H9 (cell line): ENCODE measurements around the gene INPP5A. TPM values are rescaled to one million over a fixed set of nuclear protein-coding genes. Genes with fewer than 3 reads are reported as not detected.

ENCODE experiments used
- DNase-seq: peaks from one replicate; pipeline ENCODE4 v3.0.0-alpha.2; 2017
- H2AFZ ChIP-seq: one replicate; pipeline ENCODE4 v1.6.1; 2013; ENCODE audit warnings: mild to moderate bottlenecking, low read length, control low read depth, moderate library complexity
- H2AK5ac ChIP-seq: 2 replicates; pipeline ENCODE4 v1.6.1; 2013; ENCODE audit warnings: low read length, control low read depth, mixed read lengths; ENCODE audit not compliant: insufficient read length
- H2BK120ac ChIP-seq: one replicate; pipeline ENCODE4 v1.6.1; 2013; ENCODE audit warnings: low read depth, mild to moderate bottlenecking, low read length, control low read depth, inconsistent platforms; ENCODE audit not compliant: poor library complexity, severe bottlenecking
- H2BK12ac ChIP-seq: 2 replicates; pipeline ENCODE4 v1.6.1; 2013; ENCODE audit warnings: low read length, control low read depth, mixed read lengths, low read depth; ENCODE audit not compliant: insufficient read length
- H2BK15ac ChIP-seq: 2 replicates; pipeline ENCODE4 v1.6.1; 2013; ENCODE audit warnings: low read depth, low read length, control low read depth
- H2BK20ac ChIP-seq: one replicate; pipeline ENCODE4 v1.6.1; 2013; ENCODE audit warnings: low read depth, mild to moderate bottlenecking, low read length, control low read depth, inconsistent platforms; ENCODE audit not compliant: poor library complexity, severe bottlenecking
- H2BK5ac ChIP-seq: 2 replicates; pipeline ENCODE4 v1.6.1; 2013; ENCODE audit warnings: low read length, control low read depth, mixed read lengths; ENCODE audit not compliant: insufficient read length
- H3K14ac ChIP-seq: 2 replicates; pipeline ENCODE4 v1.6.1; 2013; ENCODE audit warnings: low read length, control low read depth; ENCODE audit not compliant: insufficient read depth
- H3K18ac ChIP-seq: 2 replicates; pipeline ENCODE4 v1.6.1; 2013; ENCODE audit warnings: low read depth, mild to moderate bottlenecking, mixed read lengths, low read length, control low read depth; ENCODE audit not compliant: insufficient read length
- H3K23ac ChIP-seq: 2 replicates; pipeline ENCODE4 v1.6.1; 2013; ENCODE audit warnings: low read length, control low read depth, mixed read lengths, low read depth; ENCODE audit not compliant: insufficient read length
- H3K23me2 ChIP-seq: 2 replicates; pipeline ENCODE4 v1.6.1; 2013; ENCODE audit warnings: low read depth, mild to moderate bottlenecking, mixed read lengths, low read length, control low read depth; ENCODE audit not compliant: insufficient read length, poor library complexity, severe bottlenecking
- H3K27ac ChIP-seq: 2 replicates; pipeline ENCODE4 v1.5.1; 2013; ENCODE audit warnings: low read length, control low read depth, mixed read lengths, low read depth; ENCODE audit not compliant: insufficient read length
- H3K27me3 ChIP-seq: 2 replicates; pipeline ENCODE4 v1.6.1; 2013; ENCODE audit warnings: low read length, control low read depth, inconsistent platforms; ENCODE audit not compliant: insufficient read depth
- H3K4ac ChIP-seq: 2 replicates; pipeline ENCODE4 v1.6.1; 2013; ENCODE audit warnings: low read depth, mild to moderate bottlenecking, control low read depth, inconsistent platforms, low read length, moderate library complexity
- H3K4me1 ChIP-seq: 2 replicates; pipeline ENCODE4 v1.6.1; 2013; ENCODE audit warnings: low read length, control low read depth, inconsistent platforms; ENCODE audit not compliant: insufficient read depth
- H3K4me2 ChIP-seq: 2 replicates; pipeline ENCODE4 v1.6.1; 2013; ENCODE audit warnings: low read length, control low read depth, mixed read lengths; ENCODE audit not compliant: insufficient read length, insufficient read depth
- H3K56ac ChIP-seq: 2 replicates; pipeline ENCODE4 v1.6.1; 2013; ENCODE audit warnings: low read depth, mild to moderate bottlenecking, mixed read lengths, low read length, control low read depth; ENCODE audit not compliant: insufficient read length
- H3K79me1 ChIP-seq: 2 replicates; pipeline ENCODE4 v1.6.1; 2013; ENCODE audit warnings: low read depth, mild to moderate bottlenecking, moderate library complexity, low read length, control low read depth, inconsistent platforms; ENCODE audit not compliant: insufficient read depth, poor library complexity, severe bottlenecking
- H3K79me2 ChIP-seq: 2 replicates; pipeline ENCODE4 v1.6.1; 2013; ENCODE audit warnings: low read length, control low read depth, inconsistent platforms; ENCODE audit not compliant: insufficient read depth
- H3K9ac ChIP-seq: 2 replicates; pipeline ENCODE4 v1.6.1; 2013; ENCODE audit warnings: low read length, control low read depth, mixed read lengths; ENCODE audit not compliant: insufficient read length; ENCODE audit errors: extremely low read depth
- H3K9me3 ChIP-seq: one replicate; pipeline ENCODE4 v1.6.1; 2013; ENCODE audit warnings: low read depth, low read length, inconsistent platforms; ENCODE audit not compliant: control insufficient read depth
- H3T11ph ChIP-seq: one replicate; pipeline ENCODE4 v1.6.1; 2013; ENCODE audit warnings: mild to moderate bottlenecking, low read length, control low read depth, inconsistent platforms
- H4K20me1 ChIP-seq: one replicate; pipeline ENCODE4 v1.6.1; 2013; ENCODE audit not compliant: control insufficient read depth, insufficient read length, insufficient read depth
- H4K5ac ChIP-seq: 2 replicates; pipeline ENCODE4 v1.6.1; 2013; ENCODE audit warnings: low read depth, mild to moderate bottlenecking, mixed read lengths, low read length, control low read depth; ENCODE audit not compliant: insufficient read length
- H4K8ac ChIP-seq: replicated peaks from 2 replicates; pipeline ENCODE4 v1.6.1; 2013; ENCODE audit warnings: low read length, control low read depth, mixed read lengths, low read depth; ENCODE audit not compliant: insufficient read length
- H4K91ac ChIP-seq: 2 replicates; pipeline ENCODE4 v1.6.1; 2013; ENCODE audit warnings: low read depth, mild to moderate bottlenecking, moderate library complexity, mixed read lengths, low read length, control low read depth; ENCODE audit not compliant: insufficient read length
- H3K27ac Mint-ChIP-seq, 3 experiments: 2 replicates in 2 of 3; 3 replicates in 1 of 3; pipeline ENCODE4 v1.8.0; 2020 to 2021; ENCODE audit warnings: mixed read lengths in 3 of 3, mild to moderate bottlenecking in 1 of 3, moderate library complexity in 1 of 3
- H3K27me3 Mint-ChIP-seq: 2 replicates; pipeline ENCODE4 v1.8.0; 2021; ENCODE audit warnings: low read depth, mild to moderate bottlenecking, moderate library complexity, mixed read lengths
- H3K36me3 Mint-ChIP-seq, 3 experiments: 2 replicates in 2 of 3; 3 replicates in 1 of 3; pipeline ENCODE4 v1.8.0; 2020 to 2021; ENCODE audit warnings: low read depth in 3 of 3, mixed read lengths in 3 of 3; ENCODE audit not compliant: insufficient read depth in 1 of 3
- H3K4me1 Mint-ChIP-seq, 2 experiments: 2 replicates each; pipeline ENCODE4 v1.8.0; 2020; ENCODE audit warnings: mixed read lengths in 2 of 2
- H3K4me3 Mint-ChIP-seq, 2 experiments: 2 replicates in 1 of 2; 3 replicates in 1 of 2; pipeline ENCODE4 v1.8.0; 2020 to 2021; ENCODE audit warnings: mild to moderate bottlenecking in 2 of 2, mixed read lengths in 2 of 2, moderate library complexity in 1 of 2
- H3K9me3 Mint-ChIP-seq, 2 experiments: 2 replicates in 1 of 2; 3 replicates in 1 of 2; pipeline ENCODE4 v1.8.0; 2020; ENCODE audit warnings: mild to moderate bottlenecking in 2 of 2, mixed read lengths in 2 of 2, moderate library complexity in 1 of 2
- CTCF ChIP-seq: fragments of 200-600 bp; sonication (generic); conservative IDR thresholded peaks from 3 replicates; pipeline ENCODE4 v1.8.0; 2021; ENCODE audit warnings: antibody characterized with exemption, mild to moderate bottlenecking
- WGBS: extraction: QIAGEN DNeasy Blood & Tissue Kit; methylation state at CpG from one replicate; pipeline ENCODE4 v1.1.7; 2013; ENCODE audit warnings: missing lambda C conversion rate, low lambda C conversion rate, mixed read lengths; ENCODE audit not compliant: insufficient read length; ENCODE audit errors: extremely low coverage; 5-methylcytosine and 5-hydroxymethylcytosine counted together
- total RNA-seq: library from RNA; stranded (reverse); gene quantifications from 2 replicates; pipeline ENCODE4 v1.2.1, GENCODE V29; 2021

The INPP5A gene
- total RNA-seq, 1 experiment from 2014 or later: 17.7 TPM

DNA sequence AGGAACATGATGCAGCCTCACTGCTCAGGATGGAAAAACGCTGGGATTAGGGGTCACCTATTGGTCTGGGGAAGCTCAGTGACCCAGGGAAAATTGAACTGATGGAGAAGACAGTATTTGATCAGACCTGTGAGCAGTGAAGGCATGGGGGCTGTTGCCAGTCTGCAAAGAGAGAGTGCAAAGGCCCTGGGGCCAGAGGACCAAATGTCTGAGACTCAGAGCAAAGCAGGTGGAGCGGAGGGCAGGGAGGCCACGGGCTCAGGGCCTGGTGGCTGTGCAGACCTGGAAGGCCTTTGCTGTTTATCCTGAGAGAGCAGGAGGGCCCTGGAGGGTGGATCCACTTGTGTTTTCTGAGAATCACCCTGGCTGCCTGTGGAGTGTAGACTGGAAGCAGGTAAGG is 67.1 kb downstream of the INPP5A start:
- DNase-seq: no peak
- Mint-ChIP-seq H3K9me3 (peaks cover 32 to 41% of the 10 kb centered on the region in 2 experiments), H3K27me3 (peaks cover 40% of the 10 kb centered on the region), H3K4me1 (peaks cover 5 to 6% of the 10 kb centered on the region in 2 experiments; a peak in 2 of 4 replicates), H3K27ac (no peak overlapping the region), H3K36me3 (peaks cover 8 to 31% (median 20%) of the 10 kb centered on the region in 3 experiments), H3K4me3 (no peak overlapping the region)
- no peaks in the 10 kb centered on the region for H3K27me3 ChIP-seq
- H4K91ac ChIP-seq: no peak overlapping the region
- H2BK20ac ChIP-seq: no peak overlapping the region
- no CpG with 5 or more reads among the region's 3 CpGs for WGBS
- no peak overlapping the region for H3T11ph ChIP-seq
- H3K18ac ChIP-seq: no peak overlapping the region
- no peak overlapping the region for H3K4ac ChIP-seq
- H2BK12ac ChIP-seq: no peak overlapping the region
- no peak overlapping the region for H3K9ac ChIP-seq
- H4K5ac ChIP-seq: no peak overlapping the region
- H2BK5ac ChIP-seq: no peak overlapping the region
- no peak overlapping the region for H3K23ac ChIP-seq
- H4K8ac ChIP-seq: no peak overlapping the region
- H2AFZ ChIP-seq: no peak overlapping the region
- no peaks in the 10 kb centered on the region for H3K23me2 ChIP-seq
- H3K9me3 ChIP-seq: no peaks in the 10 kb centered on the region
- TF ChIP-seq CTCF: no peak
- H2BK120ac ChIP-seq: no peak overlapping the region
- no peak overlapping the region for H3K4me2 ChIP-seq
- H4K20me1 ChIP-seq: no peaks in the 10 kb centered on the region
- H3K79me2 ChIP-seq: no peaks in the 10 kb centered on the region
- H3K27ac ChIP-seq: no peak overlapping the region
- H3K56ac ChIP-seq: no peak overlapping the region
- H3K4me1 ChIP-seq: no peaks in the 10 kb centered on the region
- no peaks in the 10 kb centered on the region for H3K79me1 ChIP-seq
- no peak overlapping the region for H2BK15ac ChIP-seq
- no peak overlapping the region for H2AK5ac ChIP-seq
- no peak overlapping the region for H3K14ac ChIP-seq
